Activated T-helper 17 cell treated with anti-CD3 and anti-CD28 coated beads, Interleukin-2, amount 50 U/mL, for 72 hours (primary cell): ENCODE data around the gene NHLH1. TPM values are rescaled to one million over a fixed set of nuclear protein-coding genes. Genes with fewer than 3 reads are reported as not detected.

Experiments
- ATAC-seq: fragments of 150-1000 bp; cut with Tn5 transposase; replicated peaks from 2 replicates; pipeline ENCODE4 v1.10.0; 2021; ENCODE audit warnings: mild to moderate bottlenecking, moderate library complexity
- H3K27ac Mint-ChIP-seq: one replicate; pipeline ENCODE4 v1.8.0; 2022; ENCODE audit warnings: mixed read lengths
- H3K27me3 Mint-ChIP-seq: one replicate; pipeline ENCODE4 v1.8.0; 2022; ENCODE audit warnings: mixed read lengths
- H3K36me3 Mint-ChIP-seq: one replicate; pipeline ENCODE4 v1.8.0; 2022; ENCODE audit warnings: low read depth, mild to moderate bottlenecking, mixed read lengths
- H3K4me1 Mint-ChIP-seq: one replicate; pipeline ENCODE4 v1.8.0; 2022; ENCODE audit warnings: mixed read lengths
- H3K4me3 Mint-ChIP-seq: one replicate; pipeline ENCODE4 v1.8.0; 2022; ENCODE audit warnings: mild to moderate bottlenecking, mixed read lengths
- H3K9me3 Mint-ChIP-seq: one replicate; pipeline ENCODE4 v1.8.0; 2022; ENCODE audit warnings: mixed read lengths
- total RNA-seq, 2 donors: library from RNA; stranded (reverse); gene quantifications; one replicate each; pipeline ENCODE4 v1.2.3, GENCODE V29; 2022

The NHLH1 gene
- total RNA-seq, 2 donors from 2014 or later, result 1.0 to 1.1 TPM

- no peaks in the 10 kb centered on the region for H3K9me3 Mint-ChIP-seq
- H3K27ac Mint-ChIP-seq, result no peak overlapping the region
- no peaks in the 10 kb centered on the region for H3K27me3 Mint-ChIP-seq
- peaks cover 96% of the 10 kb centered on the region for H3K36me3 Mint-ChIP-seq
- peaks cover 9% of the 10 kb centered on the region for H3K4me1 Mint-ChIP-seq
- ATAC-seq, result no peak
- no peak overlapping the region for H3K4me3 Mint-ChIP-seq
Measured at GRCh38 chr1:160346463-160346862, 20.4 kb upstream of the NHLH1 start.

GRCh38 chr1:160346958-160347357 is 19.9 kb upstream of the NHLH1 start:
- Mint-ChIP-seq H3K36me3 (peaks cover 98% of the 10 kb centered on the region), H3K27ac (no peak overlapping the region), H3K4me1 (peaks cover 9% of the 10 kb centered on the region), H3K4me3 (no peak overlapping the region), H3K27me3 (no peaks in the 10 kb centered on the region), H3K9me3 (no peaks in the 10 kb centered on the region)
- ATAC-seq, result no peak

- ATAC-seq, result no peak
- Mint-ChIP-seq H3K4me1 (peaks cover 6% of the 10 kb centered on the region), H3K27me3 (no peaks in the 10 kb centered on the region), H3K27ac (no peak overlapping the region), H3K4me3 (no peak overlapping the region), H3K9me3 (no peaks in the 10 kb centered on the region), H3K36me3 (peaks cover 99% of the 10 kb centered on the region)
Measured at GRCh38 chr1:160351629-160352028, 15.2 kb upstream of the NHLH1 start.

- peaks cover under 1% of the 10 kb centered on the region for H3K4me1 Mint-ChIP-seq
- no peaks in the 10 kb centered on the region for H3K27me3 Mint-ChIP-seq
- no peak for ATAC-seq
- no peak overlapping the region for H3K4me3 Mint-ChIP-seq
- H3K36me3 Mint-ChIP-seq, result peaks cover 99% of the 10 kb centered on the region
- H3K9me3 Mint-ChIP-seq, result no peaks in the 10 kb centered on the region
- no peak overlapping the region for H3K27ac Mint-ChIP-seq
Measured at GRCh38 chr1:160352555-160352954, 14.3 kb upstream of the NHLH1 start.

- Mint-ChIP-seq H3K36me3 (peaks cover 99% of the 10 kb centered on the region), H3K4me1 (no peaks in the 10 kb centered on the region), H3K27me3 (no peaks in the 10 kb centered on the region), H3K9me3 (no peaks in the 10 kb centered on the region), H3K4me3 (no peak overlapping the region), H3K27ac (no peak overlapping the region)
- no peak for ATAC-seq
Measured at GRCh38 chr1:160353223-160353622, 13.6 kb upstream of the NHLH1 start.

- Mint-ChIP-seq H3K9me3 (no peaks in the 10 kb centered on the region), H3K4me1 (no peaks in the 10 kb centered on the region), H3K27ac (no peak overlapping the region), H3K36me3 (peaks cover 100% of the 10 kb centered on the region), H3K27me3 (no peaks in the 10 kb centered on the region), H3K4me3 (no peak overlapping the region)
- ATAC-seq, result no peak
Measured at GRCh38 chr1:160354388-160354985, 12.4 kb upstream of the NHLH1 start.

- H3K9me3 Mint-ChIP-seq, result no peaks in the 10 kb centered on the region
- peaks cover 4% of the 10 kb centered on the region for H3K4me1 Mint-ChIP-seq
- no peak overlapping the region for H3K27ac Mint-ChIP-seq
- no peaks in the 10 kb centered on the region for H3K27me3 Mint-ChIP-seq
- H3K4me3 Mint-ChIP-seq, result no peak overlapping the region
- no peak for ATAC-seq
- peaks cover 83% of the 10 kb centered on the region for H3K36me3 Mint-ChIP-seq
Measured at GRCh38 chr1:160357286-160358002, 9.4 kb upstream of the NHLH1 start.

- Mint-ChIP-seq H3K36me3 (peaks cover 77% of the 10 kb centered on the region), H3K27me3 (no peaks in the 10 kb centered on the region), H3K4me1 (peaks cover 7% of the 10 kb centered on the region), H3K4me3 (no peak overlapping the region), H3K27ac (no peak overlapping the region), H3K9me3 (no peaks in the 10 kb centered on the region)
- ATAC-seq, result no peak
Measured at GRCh38 chr1:160358073-160358472, 8.8 kb upstream of the NHLH1 start.

GRCh38 chr1:160359559-160360226 is 7.2 kb upstream of the NHLH1 start:
- no peak for ATAC-seq
- H3K4me3 Mint-ChIP-seq, result no peak overlapping the region
- H3K27me3 Mint-ChIP-seq, result no peaks in the 10 kb centered on the region
- peaks cover 7% of the 10 kb centered on the region for H3K4me1 Mint-ChIP-seq
- no peaks in the 10 kb centered on the region for H3K9me3 Mint-ChIP-seq
- no peak overlapping the region for H3K27ac Mint-ChIP-seq
- peaks cover 61% of the 10 kb centered on the region for H3K36me3 Mint-ChIP-seq

- peaks cover 55% of the 10 kb centered on the region for H3K36me3 Mint-ChIP-seq
- no peaks in the 10 kb centered on the region for H3K9me3 Mint-ChIP-seq
- peaks cover 7% of the 10 kb centered on the region for H3K4me1 Mint-ChIP-seq
- H3K27me3 Mint-ChIP-seq, result no peaks in the 10 kb centered on the region
- no peak for ATAC-seq
- H3K4me3 Mint-ChIP-seq, result no peak overlapping the region
- H3K27ac Mint-ChIP-seq, result no peak overlapping the region
Measured at GRCh38 chr1:160360227-160360695, 6.6 kb upstream of the NHLH1 start.

GRCh38 chr1:160361199-160361598 is 5.7 kb upstream of the NHLH1 start:
- Mint-ChIP-seq H3K27ac (peak overlapping the region; percentile 82), H3K27me3 (no peaks in the 10 kb centered on the region), H3K36me3 (peaks cover 46% of the 10 kb centered on the region), H3K4me1 (peaks cover 7% of the 10 kb centered on the region), H3K4me3 (no peak overlapping the region), H3K9me3 (no peaks in the 10 kb centered on the region)
- no peak for ATAC-seq

GRCh38 chr1:160361814-160362167 is 5.1 kb upstream of the NHLH1 start:
- Mint-ChIP-seq H3K4me1 (peaks cover 7% of the 10 kb centered on the region), H3K36me3 (peaks cover 40% of the 10 kb centered on the region), H3K27ac (peak overlapping the region; percentile 82), H3K27me3 (no peaks in the 10 kb centered on the region), H3K9me3 (no peaks in the 10 kb centered on the region), H3K4me3 (no peak overlapping the region)
- ATAC-seq, result no peak

GRCh38 chr1:160362168-160362957 is 4.5 kb upstream of the NHLH1 start:
- peak overlapping the region; percentile 82 for H3K27ac Mint-ChIP-seq
- no peak overlapping the region for H3K4me3 Mint-ChIP-seq
- H3K4me1 Mint-ChIP-seq, result peaks cover 7% of the 10 kb centered on the region
- ATAC-seq, result no peak
- H3K9me3 Mint-ChIP-seq, result no peaks in the 10 kb centered on the region
- no peaks in the 10 kb centered on the region for H3K27me3 Mint-ChIP-seq
- H3K36me3 Mint-ChIP-seq, result peaks cover 34% of the 10 kb centered on the region

GRCh38 chr1:160363010-160363409 is 3.9 kb upstream of the NHLH1 start:
- Mint-ChIP-seq H3K27me3 (no peaks in the 10 kb centered on the region), H3K4me1 (peaks cover 7% of the 10 kb centered on the region), H3K36me3 (peaks cover 28% of the 10 kb centered on the region), H3K4me3 (no peak overlapping the region), H3K27ac (peak overlapping the region; percentile 82), H3K9me3 (no peaks in the 10 kb centered on the region)
- ATAC-seq, result no peak
